ENCODE data around the gene S100P. TPM values are rescaled to one million over a fixed set of nuclear protein-coding genes. Genes with fewer than 3 reads are reported as not detected.

Gene S100P
- total RNA-seq, 1 donor from 2014 or later, result 8.8 TPM

DNA sequence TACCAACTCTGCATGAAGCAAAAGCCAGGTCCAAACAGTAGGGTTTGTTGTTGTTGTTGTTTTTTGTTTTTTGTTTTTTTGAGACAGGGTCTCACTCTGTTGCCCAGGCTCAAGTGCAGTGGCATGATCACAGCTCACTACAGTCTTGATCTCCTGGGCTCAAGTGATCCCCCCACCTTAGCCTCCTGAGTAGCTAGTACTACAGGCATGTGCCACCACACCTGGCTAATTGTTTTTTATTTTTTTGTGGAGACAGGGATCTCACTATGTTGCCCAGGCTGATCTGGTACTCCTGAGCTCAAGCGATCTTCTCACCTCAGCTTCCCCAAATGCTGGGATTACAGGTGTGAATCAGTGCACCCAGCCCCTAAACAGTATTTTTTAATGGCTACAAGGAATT lies 6.2 kb downstream of the S100P start:
- Histone ChIP-seq H3K36me3 (ENCODE audit: control insufficient read depth, insufficient read depth, low read length) (no peaks in the 10 kb centered on the region), H3K27me3 (ENCODE audit: control insufficient read depth, insufficient read depth, low read length) (no peaks in the 10 kb centered on the region), H3K4me3 (ENCODE audit: low read depth, low read length) (no peak overlapping the region)
- TF ChIP-seq, protein P1, sequence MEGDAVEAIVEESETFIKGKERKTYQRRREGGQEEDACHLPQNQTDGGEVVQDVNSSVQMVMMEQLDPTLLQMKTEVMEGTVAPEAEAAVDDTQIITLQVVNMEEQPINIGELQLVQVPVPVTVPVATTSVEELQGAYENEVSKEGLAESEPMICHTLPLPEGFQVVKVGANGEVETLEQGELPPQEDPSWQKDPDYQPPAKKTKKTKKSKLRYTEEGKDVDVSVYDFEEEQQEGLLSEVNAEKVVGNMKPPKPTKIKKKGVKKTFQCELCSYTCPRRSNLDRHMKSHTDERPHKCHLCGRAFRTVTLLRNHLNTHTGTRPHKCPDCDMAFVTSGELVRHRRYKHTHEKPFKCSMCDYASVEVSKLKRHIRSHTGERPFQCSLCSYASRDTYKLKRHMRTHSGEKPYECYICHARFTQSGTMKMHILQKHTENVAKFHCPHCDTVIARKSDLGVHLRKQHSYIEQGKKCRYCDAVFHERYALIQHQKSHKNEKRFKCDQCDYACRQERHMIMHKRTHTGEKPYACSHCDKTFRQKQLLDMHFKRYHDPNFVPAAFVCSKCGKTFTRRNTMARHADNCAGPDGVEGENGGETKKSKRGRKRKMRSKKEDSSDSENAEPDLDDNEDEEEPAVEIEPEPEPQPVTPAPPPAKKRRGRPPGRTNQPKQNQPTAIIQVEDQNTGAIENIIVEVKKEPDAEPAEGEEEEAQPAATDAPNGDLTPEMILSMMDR (IDR thresholded peaks at IDR 0.05; ENCODE audit: insufficient read depth, low read length, poor library complexity, severe bottlenecking), result no peak
- DNase-seq (ENCODE audit: low read depth), result no peak

GRCh38 chr4:6701371-6701770 lies 7.7 kb downstream of the S100P start:
- no peak overlapping the region for H3K4me3 ChIP-seq (ENCODE audit: low read depth, low read length)
- TF ChIP-seq, protein P1 (IDR thresholded peaks at IDR 0.05; ENCODE audit: insufficient read depth, low read length, poor library complexity, severe bottlenecking), result peak; percentile 28
- no peak for DNase-seq (ENCODE audit: low read depth)

DNA sequence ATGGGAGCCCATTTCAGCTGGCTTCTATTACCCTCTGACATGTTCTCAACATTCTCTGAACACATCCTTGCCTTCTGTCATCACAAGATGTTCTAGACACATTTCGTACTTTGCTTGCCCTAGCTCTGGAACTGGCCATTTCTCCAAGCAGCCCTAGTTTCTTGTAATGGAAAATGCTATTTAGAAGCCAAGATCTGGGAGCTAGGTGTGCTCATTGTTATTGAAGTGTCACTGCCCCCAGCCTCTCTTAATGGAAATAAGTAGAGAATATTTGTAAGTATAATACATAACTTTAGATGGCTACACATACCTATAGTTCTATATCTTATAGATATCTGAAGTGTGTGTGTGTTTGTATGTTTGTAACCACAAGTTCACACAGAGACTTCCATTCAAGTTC lies 9.1 kb downstream of the S100P start:
- H3K27me3 ChIP-seq (ENCODE audit: control insufficient read depth, insufficient read depth, low read length), result no peaks in the 10 kb centered on the region
- H3K36me3 ChIP-seq (ENCODE audit: control insufficient read depth, insufficient read depth, low read length), result no peaks in the 10 kb centered on the region
- DNase-seq (ENCODE audit: low read depth), result no peak
- H3K4me3 ChIP-seq (ENCODE audit: low read depth, low read length), result no peak overlapping the region
- TF ChIP-seq, protein P1 (IDR thresholded peaks at IDR 0.05; ENCODE audit: insufficient read depth, low read length, poor library complexity, severe bottlenecking), result no peak

More at GRCh38 chr4:6701371-6701770, 7.7 kb downstream of the S100P start:
- Histone ChIP-seq H3K36me3 (ENCODE audit: control insufficient read depth, insufficient read depth, low read length) (no peaks in the 10 kb centered on the region), H3K27me3 (ENCODE audit: control insufficient read depth, insufficient read depth, low read length) (no peaks in the 10 kb centered on the region)

GRCh38 chr4:6703786-6704185 lies 10.1 kb downstream of the S100P start:
- Histone ChIP-seq H3K4me3 (ENCODE audit: low read depth, low read length) (no peak overlapping the region), H3K36me3 (ENCODE audit: control insufficient read depth, insufficient read depth, low read length) (no peaks in the 10 kb centered on the region)

DNA sequence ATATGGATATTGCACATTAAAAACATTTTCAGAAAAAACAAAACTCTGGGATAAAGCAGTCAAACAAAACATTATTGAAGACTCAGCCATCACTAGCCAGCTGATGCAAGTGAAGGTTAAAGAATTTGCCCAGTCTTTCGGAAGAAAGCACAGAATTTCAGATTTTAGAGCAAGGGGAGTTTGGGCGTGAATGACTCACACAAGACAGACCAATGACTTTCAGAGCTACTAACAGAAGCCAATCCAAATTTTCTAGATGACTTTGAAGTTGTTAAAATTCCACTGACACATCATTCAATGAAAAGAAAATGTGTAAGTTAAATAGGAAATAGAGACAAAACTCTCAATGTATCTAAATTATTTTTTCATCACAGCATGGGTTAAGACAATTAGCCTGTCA lies 12.0 kb downstream of the S100P start:
- no peak overlapping the region for H3K4me3 ChIP-seq (ENCODE audit: low read depth, low read length)
- no peaks in the 10 kb centered on the region for H3K36me3 ChIP-seq (ENCODE audit: control insufficient read depth, insufficient read depth, low read length)

More at GRCh38 chr4:6703786-6704185, 10.1 kb downstream of the S100P start:
- DNase-seq (ENCODE audit: low read depth), result no peak
- no peaks in the 10 kb centered on the region for H3K27me3 ChIP-seq (ENCODE audit: control insufficient read depth, insufficient read depth, low read length)
- TF ChIP-seq, protein P1 (IDR thresholded peaks at IDR 0.05; ENCODE audit: insufficient read depth, low read length, poor library complexity, severe bottlenecking), result no peak

DNA sequence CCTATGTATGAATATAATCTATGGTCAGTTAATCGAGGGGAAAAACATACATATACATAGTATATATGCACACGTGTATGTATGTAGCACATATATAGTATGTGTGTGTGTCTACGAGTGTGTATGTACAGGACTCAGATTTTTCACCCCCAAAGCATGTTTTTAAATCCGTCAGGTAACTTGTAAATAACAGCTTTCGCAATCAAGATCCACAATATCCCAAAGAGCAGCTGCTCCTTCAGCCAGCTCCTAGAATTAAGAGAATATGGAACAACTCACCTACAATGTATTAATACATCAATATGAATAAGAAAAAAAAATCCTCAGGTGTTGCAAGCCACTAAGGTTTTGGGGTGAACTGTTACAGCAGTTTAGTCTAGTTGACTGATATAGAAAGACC lies 12.5 kb downstream of the S100P start:
- TF ChIP-seq, protein P1 (IDR thresholded peaks at IDR 0.05; ENCODE audit: insufficient read depth, low read length, poor library complexity, severe bottlenecking), result no peak
- no peaks in the 10 kb centered on the region for H3K27me3 ChIP-seq (ENCODE audit: control insufficient read depth, insufficient read depth, low read length)
- H3K4me3 ChIP-seq (ENCODE audit: low read depth, low read length), result no peak overlapping the region
- no peak for DNase-seq (ENCODE audit: low read depth)
- no peaks in the 10 kb centered on the region for H3K36me3 ChIP-seq (ENCODE audit: control insufficient read depth, insufficient read depth, low read length)

More for the DNA sequence above, 12.0 kb downstream of the S100P start:
- no peaks in the 10 kb centered on the region for H3K27me3 ChIP-seq (ENCODE audit: control insufficient read depth, insufficient read depth, low read length)
- TF ChIP-seq, protein P1 (IDR thresholded peaks at IDR 0.05; ENCODE audit: insufficient read depth, low read length, poor library complexity, severe bottlenecking), result no peak
- DNase-seq (ENCODE audit: low read depth), result no peak
